Fibroblast of skin of left biceps (primary cell): Measurements from ENCODE around the gene FUT8.

Experiments used
- DNase-seq, 2 experiments: peaks; one replicate each; pipeline ENCODE4 v3.0.0-alpha.2; 2013; ENCODE audit warnings: low read depth in 2 of 2

Gene FUT8

GRCh38 chr14:65554837-65555236, 142.3 kb downstream of the FUT8 start:
- DNase-seq, result no peak

- no peak for DNase-seq
Measured at GRCh38 chr14:65555358-65555757, 142.8 kb downstream of the FUT8 start.

- DNase-seq, result no peak
Measured at GRCh38 chr14:65558363-65558762, 145.8 kb downstream of the FUT8 start.

- peak; percentile 20 to 34 for DNase-seq
Measured at GRCh38 chr14:65560340-65561027, 148.0 kb downstream of the FUT8 start.

GRCh38 chr14:65564370-65564769, 151.8 kb downstream of the FUT8 start:
- DNase-seq, result no peak

- no peak for DNase-seq
Measured at GRCh38 chr14:65565948-65566347, 153.4 kb downstream of the FUT8 start.

- no peak for DNase-seq
Measured at GRCh38 chr14:65566820-65567522, 154.4 kb downstream of the FUT8 start.

GRCh38 chr14:65574611-65575010, 162.1 kb downstream of the FUT8 start:
- DNase-seq, result no peak

GRCh38 chr14:65575389-65575788, 162.9 kb downstream of the FUT8 start:
- no peak for DNase-seq

- DNase-seq, result no peak
Measured at GRCh38 chr14:65580973-65581372, 168.4 kb downstream of the FUT8 start.

GRCh38 chr14:65581378-65581777, 168.8 kb downstream of the FUT8 start:
- DNase-seq, result no peak

- DNase-seq, result no peak
Measured at GRCh38 chr14:65581799-65582198, 169.3 kb downstream of the FUT8 start.

GRCh38 chr14:65585216-65585615, 172.7 kb downstream of the FUT8 start:
- DNase-seq, result no peak

- no peak for DNase-seq
Measured at GRCh38 chr14:65588426-65589140, 176.1 kb downstream of the FUT8 start.

- no peak for DNase-seq
Measured at GRCh38 chr14:65594153-65594881, 181.8 kb downstream of the FUT8 start.

GRCh38 chr14:65594882-65595237, 182.3 kb downstream of the FUT8 start:
- DNase-seq, result no peak

- DNase-seq, result peak; percentile 5 to 17
Measured at GRCh38 chr14:65599375-65599774, 186.8 kb downstream of the FUT8 start.

- no peak for DNase-seq
Measured at GRCh38 chr14:65600742-65601141, 188.2 kb downstream of the FUT8 start.

GRCh38 chr14:65604535-65604934, 192.0 kb downstream of the FUT8 start:
- DNase-seq, result no peak

GRCh38 chr14:65604936-65605335, 192.4 kb downstream of the FUT8 start:
- DNase-seq, result peak in 1 of 2 experiments; percentile 4

GRCh38 chr14:65606460-65606859, 193.9 kb downstream of the FUT8 start:
- DNase-seq, result no peak

- no peak for DNase-seq
Measured at GRCh38 chr14:65613131-65613650, 200.7 kb downstream of the FUT8 start.
